HG03565 (cell line): ENCODE measurements around the gene CAPZA3.
"Not testable (repeated sequence)": the region's sequence is repeated elsewhere in the genome, so short reads cannot be mapped to it uniquely, and the experiment has no call there.

ENCODE experiments used
- ATAC-seq: cut with Tn5 transposase; IDR thresholded peaks from one replicate; pipeline ENCODE4 v1.9.1; 2021; ENCODE audit warnings: mild to moderate bottlenecking, moderate library complexity; ENCODE audit not compliant: unreplicated experiment

The CAPZA3 gene, protein sequence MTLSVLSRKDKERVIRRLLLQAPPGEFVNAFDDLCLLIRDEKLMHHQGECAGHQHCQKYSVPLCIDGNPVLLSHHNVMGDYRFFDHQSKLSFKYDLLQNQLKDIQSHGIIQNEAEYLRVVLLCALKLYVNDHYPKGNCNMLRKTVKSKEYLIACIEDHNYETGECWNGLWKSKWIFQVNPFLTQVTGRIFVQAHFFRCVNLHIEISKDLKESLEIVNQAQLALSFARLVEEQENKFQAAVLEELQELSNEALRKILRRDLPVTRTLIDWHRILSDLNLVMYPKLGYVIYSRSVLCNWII

DNA sequence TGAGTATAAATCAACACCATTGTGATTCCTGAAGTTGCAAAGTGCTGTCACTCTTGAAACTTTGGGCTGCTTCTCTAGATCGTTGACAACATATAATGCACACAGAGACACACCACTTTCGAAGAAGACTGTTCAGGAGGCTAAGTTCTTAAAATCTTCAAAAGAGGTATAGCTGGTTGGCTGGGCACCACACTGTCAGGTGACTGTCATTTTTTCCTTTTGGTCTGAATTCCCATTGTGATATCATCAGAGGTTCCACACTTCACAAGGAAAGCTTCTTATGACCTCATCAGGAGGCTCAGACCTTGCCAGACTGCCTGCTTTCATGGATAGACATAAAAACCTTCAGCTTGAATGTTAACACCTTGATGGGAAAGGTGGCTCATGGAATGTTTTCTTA, at the start of gene CAPZA3, which contains the start of gene PLCZ1:
CAPZA3 (plus strand) TSS at position 301 of the 400 bp plus-strand sequence. CDS start 150 bp downstream, outside the sequence.
PLCZ1 (minus strand) TSS at position 194 of the 400 bp plus-strand sequence. CDS start 641 bp downstream, outside the sequence.
- ATAC-seq: no peak

DNA sequence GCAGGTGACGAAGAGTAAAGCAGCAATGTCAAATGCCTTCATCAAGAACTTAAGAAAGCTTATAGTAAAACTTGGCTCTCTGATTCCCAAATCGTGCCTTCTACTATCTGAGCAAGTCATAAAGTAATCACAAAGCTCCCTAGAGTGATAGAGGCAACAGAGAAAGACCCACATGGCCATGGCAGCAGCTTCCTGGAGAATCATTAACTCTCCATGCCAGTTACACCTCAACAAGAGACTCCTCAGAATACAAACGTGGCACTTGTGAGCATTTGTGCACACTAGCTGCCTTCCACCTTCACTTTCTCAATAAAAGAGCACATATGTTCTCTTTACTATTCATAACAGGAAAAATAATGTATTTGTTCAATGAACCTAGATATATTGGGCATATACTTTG, 48.1 kb upstream of the CAPZA3 start:
- no peak for ATAC-seq

DNA sequence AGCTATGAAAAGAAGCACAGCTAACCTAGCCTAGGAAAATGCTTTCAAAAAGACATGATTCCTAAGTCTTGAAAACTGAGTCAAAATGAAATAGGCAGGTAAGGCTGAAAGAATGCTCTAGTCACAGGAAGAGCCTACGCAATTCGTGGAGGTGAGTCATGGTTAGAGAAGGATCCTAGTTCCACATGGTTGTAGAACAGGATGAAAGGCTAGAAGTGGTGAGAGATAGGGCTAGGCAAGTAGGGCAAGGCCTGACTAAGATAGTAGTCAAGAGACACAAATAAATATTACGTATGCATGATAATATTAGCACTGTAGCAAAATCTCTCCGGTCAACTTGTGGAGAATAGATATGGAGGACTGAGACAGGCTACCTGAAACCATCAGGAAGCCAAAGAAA, 47.3 kb upstream of the CAPZA3 start:
- no peak for ATAC-seq

DNA sequence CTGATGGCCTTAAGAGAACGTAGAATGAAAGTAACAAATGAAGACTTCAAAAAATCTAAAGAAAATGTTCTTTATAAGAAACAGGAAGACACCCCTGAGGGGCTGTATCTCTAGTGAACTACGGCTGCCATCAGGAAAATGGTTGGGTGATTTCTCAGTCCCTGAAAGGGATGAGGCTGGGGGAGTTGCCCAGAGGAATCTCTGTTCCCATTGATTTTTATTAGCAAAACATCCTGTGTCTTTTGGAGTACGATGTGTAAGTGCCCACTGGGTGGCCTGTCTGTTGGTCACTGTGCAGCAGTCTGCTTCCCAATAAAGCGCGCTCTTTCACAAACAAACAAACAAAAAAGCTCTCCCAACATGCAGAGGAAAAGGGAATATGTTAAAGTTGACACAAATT, 43.9 kb upstream of the CAPZA3 start:
- not testable (repeated sequence) for ATAC-seq

DNA sequence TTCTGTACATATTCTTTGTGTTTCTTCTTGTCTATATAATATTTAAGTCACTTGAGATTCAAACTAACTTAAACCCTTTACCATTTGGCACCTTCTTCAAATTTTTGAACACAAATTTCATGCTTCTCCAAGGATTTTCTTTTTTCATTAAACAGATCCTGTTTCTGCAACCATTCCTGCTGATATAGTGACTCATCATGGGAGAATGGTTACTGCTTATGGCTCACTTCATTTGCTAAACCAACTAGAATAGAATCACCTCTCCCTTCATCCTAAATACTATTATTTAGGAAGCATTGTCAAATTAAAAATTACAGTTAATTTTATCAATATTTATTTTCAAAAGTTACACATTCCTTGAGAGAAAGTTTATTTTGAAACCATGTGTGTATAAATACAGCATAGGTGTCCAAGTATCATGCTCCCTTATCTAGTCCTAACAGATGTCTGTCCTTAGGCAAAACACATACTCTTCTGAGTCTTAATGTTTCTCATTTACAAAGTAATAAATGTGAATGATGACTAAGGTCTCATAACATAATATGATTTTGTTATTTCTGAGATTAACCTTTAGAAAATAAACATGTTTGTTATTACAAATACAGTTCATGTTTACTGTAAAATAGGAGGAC, 40.8 kb upstream of the CAPZA3 start:
- no peak for ATAC-seq

DNA sequence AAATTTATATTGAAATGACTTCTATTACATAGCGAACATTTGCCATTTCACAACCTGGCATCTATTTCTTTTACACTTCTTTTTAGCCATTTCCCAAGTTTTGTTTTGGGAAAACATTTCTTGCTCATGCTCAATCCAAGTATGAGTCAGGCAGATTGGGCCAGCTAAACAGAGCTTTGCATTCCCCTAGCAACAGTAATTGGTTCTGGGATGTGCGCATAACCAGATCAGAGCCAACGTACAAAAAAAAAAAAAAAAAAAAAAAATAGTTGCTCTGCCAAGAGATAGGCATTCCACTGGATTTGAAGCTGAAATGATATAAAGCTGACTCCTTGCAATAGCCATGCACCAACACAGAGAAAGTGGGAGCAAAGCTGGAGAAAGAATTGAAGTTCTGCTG, 37.6 kb upstream of the CAPZA3 start:
- ATAC-seq: no peak

DNA sequence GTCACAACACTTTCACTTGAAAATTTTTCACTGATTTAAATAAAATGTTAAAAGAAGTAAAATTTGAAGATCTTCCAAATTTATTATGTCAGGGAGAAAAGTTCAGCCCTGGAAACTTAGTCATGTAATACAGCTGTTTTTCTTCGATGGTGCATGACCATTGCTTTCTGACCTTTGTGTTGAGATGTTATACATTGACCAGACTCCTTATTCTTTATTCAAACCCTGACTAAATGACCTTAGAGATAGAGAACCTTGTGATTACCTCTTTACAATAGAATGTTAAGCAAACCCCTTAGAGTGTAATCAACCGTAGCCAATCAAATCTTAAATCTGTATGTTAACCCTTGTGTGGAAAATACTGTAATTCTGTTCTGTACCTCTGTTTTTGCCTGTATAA, 34.6 kb upstream of the CAPZA3 start:
- no peak for ATAC-seq

DNA sequence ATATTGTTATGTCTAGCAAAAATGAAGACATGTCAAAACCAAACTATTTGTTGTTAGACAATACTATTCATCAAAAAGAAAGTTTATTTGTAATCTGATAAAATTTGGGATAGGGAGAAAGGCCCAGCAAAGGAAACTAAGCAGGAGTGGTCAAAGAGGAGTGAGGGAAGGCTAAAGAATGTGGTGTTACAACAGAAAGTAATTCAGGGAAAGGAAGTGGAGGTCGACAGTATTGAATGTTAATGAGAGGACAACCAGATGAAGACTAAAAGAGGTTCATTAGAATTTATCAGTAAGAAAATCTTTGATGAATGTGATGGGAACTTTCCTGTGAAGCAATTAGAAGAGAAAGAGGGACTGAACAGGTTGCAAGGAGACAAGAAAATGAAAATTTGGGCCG, 34.0 kb upstream of the CAPZA3 start:
- ATAC-seq: no peak

DNA sequence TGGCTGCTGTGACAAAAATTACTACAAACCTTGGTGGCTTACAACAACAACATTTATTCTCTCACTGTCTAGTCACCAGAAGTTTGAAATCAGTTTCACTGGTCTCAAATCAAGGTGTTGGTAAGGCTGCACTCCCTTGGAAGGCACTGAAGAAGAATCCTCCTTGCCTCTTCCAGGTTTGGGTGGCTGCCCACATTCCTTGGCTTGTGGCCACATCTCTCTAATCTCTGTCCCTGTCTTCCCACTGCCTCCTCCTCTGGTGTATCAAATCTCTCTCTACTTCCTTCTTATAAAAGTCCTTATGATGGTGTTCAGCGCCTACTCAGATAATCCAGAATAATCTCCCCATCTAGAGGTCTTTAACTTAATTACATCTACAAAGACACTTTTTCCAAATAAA, 31.1 kb upstream of the CAPZA3 start:
- ATAC-seq: no peak

DNA sequence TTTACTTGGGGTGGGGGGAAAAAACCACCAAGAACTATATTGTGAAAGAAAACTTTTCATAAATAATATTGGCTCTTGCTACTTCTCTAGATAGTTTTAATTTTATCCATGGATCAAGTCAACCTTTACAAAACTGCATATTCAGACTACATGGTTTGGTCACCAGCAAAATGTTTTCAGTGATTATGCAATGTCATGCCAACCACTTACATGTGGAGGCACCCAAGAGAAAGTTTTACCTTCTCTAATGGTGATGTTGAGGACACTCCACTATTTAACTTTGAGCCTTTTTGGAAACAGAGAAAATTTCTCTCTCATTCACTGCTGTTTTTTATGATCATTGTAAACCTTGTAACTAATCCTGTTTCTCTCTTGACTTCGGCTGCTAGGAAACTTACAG, 21.7 kb upstream of the CAPZA3 start:
- no peak for ATAC-seq

DNA sequence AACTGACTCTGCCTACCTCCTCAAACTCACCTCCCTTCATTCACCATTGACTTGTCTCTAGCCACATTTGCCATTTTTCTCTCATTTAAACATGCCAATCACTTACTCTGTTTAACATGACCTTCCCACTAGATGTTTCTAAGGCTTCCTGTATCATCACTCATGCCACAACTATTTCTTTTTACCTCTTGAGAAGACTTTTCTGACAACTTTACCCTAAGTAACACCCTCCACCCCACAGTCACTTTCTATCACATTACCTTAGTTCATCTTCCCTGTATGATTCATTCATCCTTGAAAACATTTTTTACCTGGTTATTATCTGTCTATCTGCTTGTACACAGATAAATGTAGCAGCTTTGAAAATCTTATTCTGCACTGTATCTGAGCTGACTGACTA, 19.5 kb upstream of the CAPZA3 start:
- no peak for ATAC-seq

DNA sequence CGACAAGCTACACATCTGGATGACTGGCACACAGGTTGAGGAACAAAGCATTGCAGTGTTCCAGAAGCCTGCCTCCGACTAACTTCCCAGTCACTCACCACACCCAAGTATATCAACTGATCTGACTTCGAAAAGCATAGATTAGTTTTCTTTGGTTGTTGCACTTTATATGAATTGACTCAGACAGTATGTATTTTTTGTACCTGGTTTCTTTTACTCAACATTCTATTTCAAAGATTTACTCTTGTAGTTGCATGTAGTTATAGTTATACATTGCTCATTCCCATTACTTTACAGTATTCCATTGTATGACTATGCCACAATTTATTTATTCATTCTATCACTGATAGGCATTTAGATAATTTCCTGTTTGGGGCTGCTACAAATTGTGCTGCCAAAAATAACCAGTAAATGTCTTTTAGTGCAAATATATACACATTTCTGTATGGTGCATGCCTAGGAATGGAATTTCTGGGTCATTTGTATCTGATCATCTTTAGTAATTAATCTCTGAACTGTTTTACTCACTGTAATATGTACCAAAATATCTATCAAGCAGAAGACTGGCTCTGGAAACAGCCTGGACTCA, 17.9 kb upstream of the CAPZA3 start:
- no peak for ATAC-seq

DNA sequence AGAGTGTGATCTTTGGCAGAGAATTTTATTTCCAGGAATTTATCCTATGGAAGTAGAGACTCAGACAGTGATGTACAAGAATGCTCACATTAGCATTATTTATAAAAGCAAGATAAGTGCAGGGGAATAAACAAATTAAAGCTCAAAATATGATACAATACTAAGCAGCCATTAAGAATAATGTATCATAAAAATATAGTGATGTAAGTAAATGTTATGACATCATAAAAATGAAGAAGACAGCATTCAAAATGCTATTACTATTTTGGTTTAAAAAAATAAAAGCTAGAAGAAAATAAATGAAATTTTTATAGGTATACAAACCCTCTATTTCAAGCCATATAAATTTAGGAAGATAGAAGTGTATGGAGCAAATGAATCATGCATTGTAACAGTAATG, 17.2 kb upstream of the CAPZA3 start:
- no peak for ATAC-seq

DNA sequence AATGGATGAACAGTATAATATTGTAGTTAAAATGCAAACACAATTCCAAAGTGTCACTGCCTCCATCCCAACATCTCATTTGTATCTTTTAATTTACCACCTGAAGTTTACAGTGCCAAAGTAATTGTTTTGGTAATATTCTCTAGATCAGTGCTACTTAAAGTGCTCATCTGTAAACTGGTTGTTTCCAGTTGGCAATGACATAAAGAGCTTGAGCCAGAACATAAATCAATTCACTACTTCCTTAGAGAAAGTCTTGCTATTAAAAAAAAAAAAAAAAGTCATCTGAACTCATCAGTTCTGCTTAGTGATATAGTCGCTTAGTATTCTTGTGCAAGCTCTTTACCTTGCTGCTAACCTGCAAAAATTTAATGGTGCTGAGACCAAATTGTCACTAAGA, 16.5 kb upstream of the CAPZA3 start:
- no peak for ATAC-seq

DNA sequence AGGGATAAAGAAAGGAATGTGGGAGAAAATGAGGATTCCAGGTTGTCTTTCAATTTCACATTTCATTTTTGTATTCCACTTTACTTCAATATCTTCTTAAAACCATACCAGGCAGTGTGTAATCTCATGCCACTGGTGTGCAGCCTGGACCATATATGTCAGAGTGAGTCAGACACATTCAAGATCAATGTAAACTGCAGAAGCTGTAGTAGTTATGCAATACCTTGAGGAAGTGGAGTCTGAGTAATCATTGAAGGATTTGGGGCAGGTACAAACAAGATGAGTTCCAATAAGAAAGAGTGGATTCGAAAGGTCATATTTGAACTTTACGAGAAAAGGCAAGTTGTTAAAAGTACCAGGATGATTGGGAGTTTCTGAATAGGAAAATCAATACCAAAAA, 14.2 kb upstream of the CAPZA3 start:
- no peak for ATAC-seq

DNA sequence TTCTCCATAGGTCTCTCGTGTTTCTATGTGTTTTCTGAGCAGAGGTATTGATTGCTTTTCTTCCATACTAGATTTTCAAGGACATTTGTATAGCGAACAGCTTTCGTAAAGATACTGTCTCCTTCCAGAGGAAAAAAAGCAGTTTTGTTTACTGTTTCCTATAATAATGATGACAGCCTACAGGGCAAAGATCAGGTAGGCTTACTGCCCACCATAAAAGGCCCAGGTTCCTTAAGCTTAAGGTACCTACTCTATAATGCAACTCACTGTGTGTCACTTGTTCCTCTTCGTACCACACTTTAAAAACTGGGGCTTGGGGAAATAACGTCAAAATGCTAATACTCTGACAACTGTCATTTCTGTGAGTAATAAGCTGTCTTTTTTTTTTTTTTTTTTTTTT, 6.8 kb upstream of the CAPZA3 start:
- no peak for ATAC-seq

DNA sequence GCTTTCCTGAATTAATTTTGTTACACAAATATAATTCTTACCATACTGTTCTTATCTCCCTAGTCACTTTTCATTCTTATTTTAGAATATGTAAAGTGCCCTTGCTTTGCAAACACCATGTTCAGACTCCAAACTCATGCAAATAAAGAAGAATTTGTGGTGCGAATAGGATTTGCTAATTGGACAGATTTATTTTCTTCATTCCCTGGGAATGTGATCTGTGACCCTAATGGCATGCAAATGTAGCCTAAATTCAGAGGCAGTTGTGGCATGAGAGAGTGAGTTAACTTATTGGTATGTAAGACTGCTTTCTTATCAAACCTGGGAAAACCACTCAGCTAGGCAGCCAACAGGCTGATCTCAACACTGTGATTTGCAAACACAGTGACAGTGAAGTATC, 10.0 kb downstream of the CAPZA3 start:
- no peak for ATAC-seq

DNA sequence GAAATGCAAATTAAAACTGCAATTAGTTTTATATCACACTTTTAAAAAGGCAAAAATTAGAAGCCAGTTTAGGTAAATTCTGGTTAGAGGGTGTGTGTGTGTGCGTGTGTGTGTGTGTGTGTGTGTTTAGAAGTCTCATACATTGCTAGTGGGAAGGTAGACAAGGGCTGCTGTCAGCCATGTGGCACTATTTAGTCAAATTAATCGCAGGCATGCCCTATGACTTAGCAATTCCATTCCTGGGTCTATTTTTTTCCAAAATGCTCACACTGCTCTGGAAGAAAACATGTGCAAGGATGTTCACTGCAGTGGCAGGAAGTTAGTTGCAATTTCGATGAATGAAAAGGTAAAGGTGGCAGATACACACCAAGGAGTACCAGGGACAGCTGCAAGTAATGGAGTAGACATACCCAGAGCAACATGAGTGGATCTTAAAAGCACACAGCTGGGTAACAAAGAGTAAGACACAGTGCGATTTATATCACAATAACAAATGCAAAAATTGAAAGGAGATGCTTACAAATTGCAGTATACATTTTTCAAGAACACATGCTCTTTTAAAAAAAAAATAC, 11.6 kb downstream of the CAPZA3 start:
- ATAC-seq: no peak

DNA sequence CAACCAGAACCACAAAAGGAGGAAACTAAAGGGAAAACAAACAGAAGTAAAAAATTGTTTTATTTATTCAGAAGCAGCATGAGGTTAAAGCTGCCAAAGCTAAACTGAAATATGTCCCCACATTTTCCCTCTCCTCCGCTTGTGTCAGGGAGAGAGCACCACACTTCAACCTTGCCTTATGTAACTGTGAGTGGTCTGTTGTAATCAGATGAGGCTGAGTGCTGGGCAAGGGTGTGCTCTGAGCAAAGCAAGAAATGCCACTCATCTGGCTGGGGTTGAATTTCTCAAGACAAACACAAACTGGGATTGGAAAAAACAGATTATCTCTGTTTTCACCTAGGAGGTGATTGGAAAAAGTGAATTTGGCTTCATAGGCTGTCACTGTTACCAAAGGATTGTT, 12.2 kb downstream of the CAPZA3 start:
- no peak for ATAC-seq

DNA sequence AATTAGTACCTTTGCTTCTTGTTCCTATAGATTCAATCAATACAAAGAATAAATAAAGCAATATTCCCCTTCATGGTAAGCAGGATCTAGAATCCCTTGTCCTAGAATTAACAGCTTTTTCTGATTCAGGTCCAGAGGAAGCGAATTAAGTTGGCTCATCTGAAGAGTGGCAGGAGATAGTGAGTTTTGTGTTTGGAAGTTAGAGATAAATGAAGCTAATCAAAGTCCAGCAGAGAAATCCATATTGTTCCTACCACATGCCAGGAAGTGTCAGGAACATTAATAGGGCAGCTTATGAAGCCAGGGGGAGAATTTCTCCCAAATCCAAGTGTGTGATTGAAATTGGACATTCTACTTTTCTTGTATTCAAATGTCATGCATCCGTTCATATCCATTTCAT, 13.9 kb downstream of the CAPZA3 start:
- no peak for ATAC-seq

DNA sequence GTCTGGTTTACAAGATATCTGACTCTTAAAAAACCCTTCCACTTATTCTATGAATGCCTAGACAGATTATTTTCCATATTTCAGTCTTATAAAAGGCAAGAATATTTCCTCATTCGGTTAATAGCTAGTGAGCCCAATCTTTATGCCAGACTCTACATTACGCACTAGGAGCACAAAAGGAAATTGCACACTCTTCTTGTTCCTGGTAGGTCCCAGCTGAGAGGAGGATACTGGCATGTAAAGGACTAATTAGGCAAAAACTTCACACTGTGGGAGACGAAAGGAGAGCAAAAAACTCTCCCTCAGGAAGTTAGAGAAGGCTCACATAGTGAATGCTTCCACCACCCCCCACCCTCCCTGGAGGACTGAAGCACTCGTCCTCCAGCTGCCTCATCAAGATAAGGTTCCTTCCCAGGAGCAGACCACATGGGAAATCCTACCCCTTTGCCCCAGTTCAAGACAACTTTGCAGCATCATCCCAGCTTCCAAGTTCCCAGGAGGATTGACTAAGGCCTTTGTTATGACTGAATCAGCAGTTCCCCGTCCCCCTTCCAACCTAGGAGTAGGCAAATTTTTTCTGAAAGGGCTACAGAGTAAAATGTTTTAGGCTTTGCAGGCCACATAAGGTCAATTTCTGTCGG, 14.5 kb downstream of the CAPZA3 start:
- no peak for ATAC-seq

DNA sequence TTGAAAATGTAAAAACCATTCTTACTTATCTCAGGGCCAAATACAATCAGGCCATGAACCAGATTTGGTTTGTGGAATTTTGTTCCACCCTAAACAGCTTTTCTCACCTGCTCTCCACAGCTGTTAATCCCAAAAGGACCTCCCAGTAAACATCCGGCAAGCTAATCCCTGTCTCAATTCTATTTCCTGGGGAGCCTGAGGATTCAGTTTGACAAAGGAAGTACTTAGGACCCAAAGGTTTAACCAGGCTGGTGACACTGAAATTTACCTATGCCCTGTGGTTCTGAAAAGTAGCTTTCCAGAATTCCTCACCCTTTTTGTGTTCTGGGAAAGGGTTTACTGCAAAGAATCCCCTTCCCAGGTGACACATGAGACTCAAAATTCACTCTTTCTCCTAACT, 15.0 kb downstream of the CAPZA3 start:
- ATAC-seq: no peak
